Measurements from ENCODE around the gene DENND1B.

DENND1B gene

GRCh38 chr1:197683895-197684553, 91.3 kb downstream of the DENND1B start:
- DNase-seq (ENCODE audit: low read depth): no peak

- no peak for DNase-seq (ENCODE audit: low read depth)
Observed at GRCh38 chr1:197683280-197683679, 92.0 kb downstream of the DENND1B start.

- no peak for DNase-seq (ENCODE audit: low read depth)
Observed at GRCh38 chr1:197680311-197680710, 95.0 kb downstream of the DENND1B start.

GRCh38 chr1:197677752-197678295, 97.5 kb downstream of the DENND1B start:
- DNase-seq (ENCODE audit: low read depth): no peak

GRCh38 chr1:197677313-197677712, 98.0 kb downstream of the DENND1B start:
- no peak for DNase-seq (ENCODE audit: low read depth)

- DNase-seq (ENCODE audit: low read depth): peak; percentile 5
Observed at GRCh38 chr1:197675583-197676208, 99.6 kb downstream of the DENND1B start.

GRCh38 chr1:197674286-197674685, 101.0 kb downstream of the DENND1B start:
- no peak for DNase-seq (ENCODE audit: low read depth)

- DNase-seq (ENCODE audit: low read depth): no peak
Observed at GRCh38 chr1:197673292-197673691, 102.0 kb downstream of the DENND1B start.

- no peak for DNase-seq (ENCODE audit: low read depth)
Observed at GRCh38 chr1:197672347-197672746, 102.9 kb downstream of the DENND1B start.

- no peak for DNase-seq (ENCODE audit: low read depth)
Observed at GRCh38 chr1:197671920-197672319, 103.4 kb downstream of the DENND1B start.

- no peak for DNase-seq (ENCODE audit: low read depth)
Observed at GRCh38 chr1:197671140-197671539, 104.1 kb downstream of the DENND1B start.

- no peak for DNase-seq (ENCODE audit: low read depth)
Observed at GRCh38 chr1:197666769-197667285, 108.5 kb downstream of the DENND1B start.

- DNase-seq (ENCODE audit: low read depth): no peak
Observed at GRCh38 chr1:197664391-197664790, 110.9 kb downstream of the DENND1B start.

GRCh38 chr1:197663162-197663953, 111.9 kb downstream of the DENND1B start:
- DNase-seq (ENCODE audit: low read depth): no peak

GRCh38 chr1:197660389-197660788, 114.9 kb downstream of the DENND1B start:
- no peak for DNase-seq (ENCODE audit: low read depth)

GRCh38 chr1:197659171-197659570, 116.1 kb downstream of the DENND1B start:
- no peak for DNase-seq (ENCODE audit: low read depth)

- DNase-seq (ENCODE audit: low read depth): no peak
Observed at GRCh38 chr1:197649188-197649587, 126.1 kb downstream of the DENND1B start.

- no peak for DNase-seq (ENCODE audit: low read depth)
Observed at GRCh38 chr1:197638316-197638715, 137.0 kb downstream of the DENND1B start.

- DNase-seq (ENCODE audit: low read depth): no peak
Observed at GRCh38 chr1:197637406-197637805, 137.9 kb downstream of the DENND1B start.

- no peak for DNase-seq (ENCODE audit: low read depth)
Observed at GRCh38 chr1:197633447-197634078, 141.7 kb downstream of the DENND1B start.

GRCh38 chr1:197632651-197633050, 142.6 kb downstream of the DENND1B start:
- DNase-seq (ENCODE audit: low read depth): no peak

- DNase-seq (ENCODE audit: low read depth): no peak
Observed at GRCh38 chr1:197632005-197632404, 143.3 kb downstream of the DENND1B start.

Measured in fibroblast of the conjunctiva (primary cell).